Stimulated activated CD4-positive, alpha-beta T cell treated with anti-CD3 and anti-CD28 coated beads, Interleukin-2, amount 100 ng/mL, for 24 hours (primary cell): Measurements from ENCODE around the gene PLEKHH3.
A peak's percentile ranks its signal among the peaks of the same experiment; 100 is the strongest.

Experiments
- DNase-seq, 2 donors: peaks; one replicate each; pipeline ENCODE4 v3.0.0-alpha.2; 2020

Gene PLEKHH3, protein sequence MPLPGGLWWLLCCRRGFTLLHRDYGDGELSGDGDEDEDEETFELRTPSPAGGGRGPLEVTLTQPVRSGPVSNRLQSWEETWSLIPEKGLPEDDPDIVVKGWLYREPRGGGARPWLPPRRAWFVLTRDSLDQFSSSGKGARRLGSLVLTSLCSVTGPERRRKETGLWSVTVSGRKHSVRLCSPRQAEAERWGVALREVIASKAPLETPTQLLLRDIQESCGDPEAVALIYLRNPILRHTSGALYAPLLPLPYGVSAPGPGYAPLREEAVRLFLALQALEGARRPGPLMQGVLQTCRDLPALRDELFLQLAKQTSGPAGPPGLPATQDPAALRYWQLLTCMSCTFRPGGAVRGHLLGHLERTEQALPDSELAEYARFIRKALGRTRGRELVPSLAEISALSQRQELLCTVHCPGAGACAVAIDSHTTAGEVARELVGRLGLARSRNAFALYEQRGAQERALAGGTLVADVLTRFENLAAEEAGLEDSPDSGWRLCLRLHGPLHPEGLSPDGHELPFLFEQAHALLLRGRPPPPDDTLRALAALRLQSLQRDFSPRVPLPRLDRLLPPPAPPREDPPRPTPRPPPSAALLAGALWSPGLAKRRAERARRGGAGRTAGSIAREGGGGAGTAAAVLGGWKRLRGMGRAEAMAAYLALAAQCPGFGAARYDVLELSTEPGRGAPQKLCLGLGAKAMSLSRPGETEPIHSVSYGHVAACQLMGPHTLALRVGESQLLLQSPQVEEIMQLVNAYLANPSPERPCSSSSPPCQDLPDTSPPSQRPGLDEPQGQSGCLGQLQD

DNA sequence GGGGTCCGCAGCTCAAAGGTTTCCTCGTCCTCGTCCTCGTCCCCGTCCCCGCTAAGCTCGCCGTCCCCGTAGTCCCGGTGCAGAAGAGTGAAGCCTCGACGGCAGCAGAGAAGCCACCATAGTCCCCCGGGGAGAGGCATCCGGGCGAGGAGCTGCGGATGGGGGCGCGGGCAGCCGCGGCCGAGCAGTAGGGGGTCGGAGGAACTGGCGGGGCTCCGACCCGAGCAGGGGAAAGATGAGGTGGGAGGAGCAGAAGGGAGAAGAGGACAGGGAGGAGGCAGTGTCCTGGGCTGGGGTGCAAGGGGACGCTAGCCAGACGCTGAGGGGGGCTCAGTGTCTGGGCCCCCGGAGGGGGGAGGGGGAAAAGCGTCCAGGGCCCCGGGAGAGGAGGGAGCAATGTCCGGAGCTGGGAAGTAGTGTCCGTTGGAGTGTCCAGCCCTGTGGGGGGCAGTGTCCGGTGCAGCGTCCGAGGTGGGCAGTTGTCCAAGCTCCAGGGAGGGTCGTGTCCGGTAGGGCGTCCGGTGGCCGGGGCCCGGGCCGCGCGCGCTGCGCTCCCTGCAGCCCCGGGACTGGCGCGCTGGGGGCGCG is at the start of gene PLEKHH3:
PLEKHH3 (minus strand) TSS at position 571 of the 588 bp plus-strand sequence; CDS start at position 140, 431 bp downstream.
- DNase-seq, result no peak

DNA sequence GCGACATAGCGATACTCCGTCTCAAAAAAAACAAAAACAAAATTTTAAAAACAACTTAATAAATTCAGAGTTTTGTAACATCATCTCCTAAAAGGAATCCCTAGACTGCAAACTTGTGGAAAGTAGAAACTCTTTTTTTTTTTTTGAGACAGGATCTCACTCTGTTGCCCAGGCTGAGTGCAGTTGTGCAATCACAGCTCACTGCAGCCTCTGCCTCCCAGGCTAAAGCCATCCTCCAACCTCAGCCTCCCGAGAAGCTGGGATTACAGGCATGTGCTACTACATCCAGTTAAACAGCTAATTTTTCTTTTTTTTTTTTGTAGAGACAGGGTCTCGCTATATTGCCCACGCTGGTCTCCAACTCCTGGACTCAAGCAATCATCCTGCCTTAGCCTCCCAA is 48.3 kb upstream of the PLEKHH3 start:
- DNase-seq, result no peak

DNA sequence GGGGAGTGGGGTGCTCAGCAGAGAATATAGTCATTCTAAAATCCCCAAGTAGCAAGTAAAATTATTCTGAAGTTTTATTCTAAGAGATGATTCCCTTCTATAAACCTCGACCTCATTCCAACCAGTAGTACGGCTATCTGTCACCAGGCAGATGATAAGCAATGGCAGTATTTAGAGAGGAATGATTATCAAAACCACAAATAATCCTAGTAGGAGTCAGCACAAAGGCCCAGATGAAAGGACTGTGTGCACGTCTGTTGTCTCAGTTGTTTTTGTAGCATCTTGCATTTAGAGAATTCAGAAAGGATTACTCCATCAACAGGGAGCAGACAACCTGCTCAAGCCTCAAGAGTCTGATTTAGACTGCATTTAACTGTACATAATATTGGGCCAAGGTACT is 46.8 kb upstream of the PLEKHH3 start:
- DNase-seq, result no peak

DNA sequence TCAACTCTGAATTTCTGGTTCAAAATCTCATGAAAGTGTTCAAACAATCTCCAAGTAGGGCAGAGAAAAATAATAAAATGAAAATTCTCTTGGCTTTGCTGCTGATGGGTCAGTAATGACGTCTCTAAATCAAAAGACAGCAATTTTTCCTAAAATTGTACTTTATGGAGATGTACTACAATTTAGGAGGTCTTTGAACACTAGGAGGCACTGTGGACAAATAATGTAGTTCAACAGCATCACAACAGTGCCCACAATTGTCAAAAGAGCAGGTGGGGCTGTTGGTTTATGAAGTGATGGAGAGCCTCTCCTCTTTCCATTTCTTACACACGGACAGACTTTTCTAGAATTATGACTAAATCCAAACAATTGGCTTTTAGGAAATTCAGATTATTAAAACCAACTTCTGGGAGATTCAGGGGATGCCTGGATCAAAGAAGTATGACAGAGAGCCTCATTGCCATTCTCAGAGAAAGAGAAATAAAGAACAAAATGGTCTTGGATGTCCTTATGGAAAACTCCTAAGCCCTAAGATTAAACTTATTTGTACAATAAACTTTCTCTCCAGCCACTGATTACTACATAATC is 44.3 kb upstream of the PLEKHH3 start:
- DNase-seq, result peak in 1 of 2 donors; percentile 29

DNA sequence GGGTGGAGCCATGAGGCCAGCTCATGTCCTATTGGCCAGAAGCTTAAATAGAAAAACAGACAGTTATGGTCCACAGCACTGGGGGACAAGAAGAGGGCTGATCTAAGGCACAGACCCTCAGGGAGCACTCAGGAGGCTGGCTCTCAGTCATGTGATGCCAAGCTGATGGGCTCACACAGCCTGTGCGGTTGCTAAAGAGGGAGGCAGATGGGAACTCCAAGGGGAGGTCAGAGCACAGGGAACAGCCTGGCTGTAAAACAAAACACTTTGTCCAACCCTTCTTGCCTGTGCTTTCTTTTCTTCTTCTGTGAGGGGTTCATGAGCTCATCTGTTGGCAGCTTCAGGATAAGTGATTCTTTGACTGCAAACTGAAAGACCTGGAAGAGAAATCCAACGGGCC is 32.8 kb upstream of the PLEKHH3 start:
- DNase-seq, result no peak

DNA sequence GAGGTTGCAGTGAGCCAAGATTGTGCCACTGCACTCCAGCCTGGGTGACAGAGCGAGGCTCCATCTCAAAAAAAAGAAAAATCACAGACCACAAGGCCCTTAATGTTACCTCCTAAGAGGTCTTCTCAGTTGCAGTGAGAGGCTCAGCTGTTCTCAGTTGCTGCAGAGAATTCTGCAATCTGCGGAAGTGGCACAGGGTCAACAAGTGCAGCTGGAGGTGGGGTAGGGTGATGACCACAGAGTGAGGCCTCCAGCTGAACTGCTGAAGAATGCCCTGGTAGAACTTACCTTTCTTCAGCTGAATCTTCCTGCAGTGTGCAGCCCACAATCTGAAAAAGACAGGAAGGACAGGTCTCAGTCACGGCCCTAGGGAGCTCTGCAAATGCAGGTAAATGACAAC is 31.8 kb upstream of the PLEKHH3 start:
- DNase-seq, result no peak

DNA sequence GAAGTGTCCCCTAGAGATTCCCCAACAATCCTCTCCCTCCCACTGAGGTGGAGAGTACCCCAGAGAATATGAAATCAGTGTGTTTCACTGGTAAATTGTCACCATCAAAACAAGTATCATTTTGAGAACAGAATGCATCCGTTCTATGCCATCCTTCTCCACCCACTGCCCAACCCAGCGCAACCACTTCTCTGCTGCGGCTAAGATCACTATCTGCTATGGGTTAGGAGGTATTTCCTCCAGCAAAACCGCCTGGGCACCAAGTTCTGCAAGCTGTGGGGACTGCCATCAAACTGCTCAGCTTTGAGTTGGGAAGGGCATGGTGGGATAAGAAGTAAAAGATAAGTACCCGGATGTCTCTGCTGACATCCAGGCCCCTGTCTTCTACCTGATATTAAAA is 29.9 kb upstream of the PLEKHH3 start:
- peak; percentile 43 to 59 for DNase-seq

DNA sequence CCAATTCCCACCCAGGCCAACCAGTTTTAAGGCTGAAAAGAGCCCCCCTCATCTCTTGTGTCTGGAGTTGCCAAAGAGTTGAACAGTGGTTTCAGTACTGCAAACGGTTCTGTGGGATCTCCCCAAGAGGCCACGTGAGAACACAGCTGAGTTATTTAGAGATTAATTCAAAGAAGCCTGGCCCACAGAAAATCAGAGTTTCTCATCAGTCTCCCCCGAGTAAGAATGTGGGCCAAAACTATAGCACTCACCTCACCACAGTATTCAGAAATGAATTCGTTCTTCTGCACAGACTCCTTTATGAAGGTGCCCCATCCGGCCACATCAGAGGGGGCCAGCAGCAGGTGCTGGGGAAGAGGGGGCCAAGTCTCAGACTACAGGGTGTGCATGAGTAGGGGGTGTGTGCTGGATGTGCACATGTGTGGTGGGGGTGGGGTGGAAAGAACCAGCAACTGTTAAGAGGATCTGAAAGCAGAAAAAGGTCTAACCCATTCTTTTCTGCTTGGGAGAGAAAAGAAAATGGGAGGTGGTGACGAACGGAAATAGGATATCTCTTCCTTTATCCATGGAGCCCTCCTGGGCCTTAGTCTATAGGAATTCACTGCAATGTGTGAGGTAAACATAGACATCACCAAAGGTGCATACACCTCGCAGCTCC is 28.2 kb upstream of the PLEKHH3 start:
- peak in 1 of 2 donors; percentile 53 for DNase-seq

DNA sequence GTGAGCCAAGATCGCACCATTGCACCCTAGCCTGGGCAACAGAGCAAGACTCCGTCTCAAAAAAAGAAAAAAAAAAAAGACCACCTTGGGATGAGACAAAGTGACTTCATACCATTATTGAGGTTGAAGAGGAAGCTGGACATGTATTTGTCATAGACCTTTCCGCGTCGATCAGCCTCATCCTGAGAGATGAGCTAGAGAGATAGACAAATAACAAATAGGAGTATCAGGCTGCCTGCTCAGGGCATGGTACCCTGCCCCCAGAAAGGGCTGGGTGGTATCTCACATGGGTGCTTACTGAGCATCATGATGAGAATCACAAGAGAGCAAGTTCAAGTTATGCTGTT is 27.7 kb upstream of the PLEKHH3 start:
- DNase-seq, result no peak

DNA sequence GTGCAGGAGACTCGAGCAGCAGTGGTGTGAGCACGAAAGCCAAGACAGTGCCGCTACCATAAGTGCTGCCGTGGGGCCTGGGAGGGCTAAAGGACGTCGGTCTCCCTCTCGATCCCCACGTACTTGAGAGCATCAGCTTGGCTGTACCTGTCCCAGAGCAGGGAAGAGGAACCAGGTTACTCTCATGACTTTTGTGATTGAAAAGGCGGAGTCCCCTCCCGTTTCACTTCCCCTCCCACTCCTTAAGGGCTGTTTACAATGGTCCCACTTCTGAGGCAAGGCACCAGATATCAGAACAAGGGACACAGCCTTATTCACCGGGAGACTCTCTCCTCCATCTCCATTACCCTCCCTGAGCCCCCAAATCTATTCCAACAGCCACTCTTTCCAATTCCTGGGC is 25.7 kb upstream of the PLEKHH3 start:
- DNase-seq, result no peak

DNA sequence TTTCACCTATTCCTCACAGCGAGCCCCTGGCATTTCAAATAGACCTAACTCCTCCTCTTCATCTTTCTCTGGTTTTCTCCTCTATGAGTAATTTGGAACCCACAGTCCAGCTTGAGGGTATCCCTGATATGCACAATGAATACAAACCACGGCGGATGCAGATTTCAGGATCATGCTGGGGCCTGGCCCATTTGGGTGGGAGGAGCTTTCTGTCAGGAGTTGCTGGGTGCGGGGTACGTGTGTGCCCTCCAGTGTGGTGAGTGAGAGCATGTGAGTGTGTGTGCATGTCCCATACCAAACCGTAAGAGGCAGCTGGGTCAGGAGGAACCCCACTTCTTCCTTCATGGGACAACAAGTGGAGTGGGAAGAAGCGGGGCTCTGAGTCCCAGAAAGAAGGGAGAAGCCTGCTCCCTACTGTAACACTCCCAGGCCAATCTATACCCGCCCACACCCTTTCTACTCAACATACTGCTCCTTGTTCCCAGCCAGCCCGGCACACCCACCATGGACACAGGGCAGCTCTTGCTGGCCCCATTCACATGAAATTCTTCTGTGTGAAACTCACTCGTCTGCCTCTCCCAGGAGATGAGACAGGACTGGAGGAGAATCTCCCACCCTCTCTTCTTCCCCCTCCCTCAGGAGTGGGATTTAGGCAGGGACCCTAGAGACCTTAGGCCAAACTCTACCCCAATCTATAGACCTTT is 23.9 kb upstream of the PLEKHH3 start:
- no peak for DNase-seq

DNA sequence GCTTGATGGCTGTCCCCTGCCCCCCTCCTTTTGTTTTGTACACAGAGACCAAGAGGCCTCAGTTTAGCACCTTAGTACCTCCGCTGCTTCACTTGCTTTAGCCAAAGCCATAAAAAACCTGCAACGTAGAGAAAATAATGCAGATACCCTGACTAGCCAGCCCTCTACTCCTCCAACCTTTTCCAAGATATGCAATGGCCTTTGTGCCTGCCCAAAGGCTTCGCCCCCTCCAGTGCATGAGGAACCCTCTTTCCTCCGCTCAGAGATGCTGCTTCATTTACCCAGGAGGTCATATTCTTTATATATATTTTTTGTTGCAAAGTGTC is 22.6 kb upstream of the PLEKHH3 start:
- DNase-seq, result no peak

DNA sequence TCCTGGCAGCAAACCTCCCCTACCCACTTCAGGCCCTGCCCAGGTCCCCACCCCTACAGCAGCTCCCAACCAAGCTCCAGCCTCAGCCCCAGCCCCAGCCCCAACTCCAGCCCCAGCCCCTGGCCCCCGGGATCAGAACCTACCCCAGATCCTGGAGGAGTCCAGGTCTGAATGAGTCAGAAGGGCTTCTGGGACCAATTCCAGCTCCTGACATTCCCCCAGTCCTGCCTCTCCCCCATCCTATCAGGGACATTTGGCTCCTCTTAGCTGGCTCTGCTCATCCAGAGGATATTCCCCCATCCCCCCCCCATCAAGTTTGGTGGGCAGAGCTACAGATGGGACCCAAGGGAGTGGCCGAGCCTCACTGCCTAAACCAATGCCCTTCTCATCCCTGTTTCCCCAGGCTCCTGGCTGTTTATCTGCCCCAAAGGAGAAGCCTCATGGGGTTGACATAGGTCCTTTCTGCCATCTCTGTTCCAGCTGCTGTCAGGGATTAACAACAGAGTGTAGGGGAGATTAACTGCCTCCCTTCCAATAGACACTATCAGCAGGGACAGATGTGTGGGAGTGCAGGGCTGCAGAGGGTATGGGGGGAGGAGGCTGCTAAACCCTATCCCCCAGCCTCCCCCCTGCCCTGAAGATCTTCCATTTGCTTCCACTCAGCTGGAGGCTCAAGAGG is 22.1 kb upstream of the PLEKHH3 start:
- no peak for DNase-seq

DNA sequence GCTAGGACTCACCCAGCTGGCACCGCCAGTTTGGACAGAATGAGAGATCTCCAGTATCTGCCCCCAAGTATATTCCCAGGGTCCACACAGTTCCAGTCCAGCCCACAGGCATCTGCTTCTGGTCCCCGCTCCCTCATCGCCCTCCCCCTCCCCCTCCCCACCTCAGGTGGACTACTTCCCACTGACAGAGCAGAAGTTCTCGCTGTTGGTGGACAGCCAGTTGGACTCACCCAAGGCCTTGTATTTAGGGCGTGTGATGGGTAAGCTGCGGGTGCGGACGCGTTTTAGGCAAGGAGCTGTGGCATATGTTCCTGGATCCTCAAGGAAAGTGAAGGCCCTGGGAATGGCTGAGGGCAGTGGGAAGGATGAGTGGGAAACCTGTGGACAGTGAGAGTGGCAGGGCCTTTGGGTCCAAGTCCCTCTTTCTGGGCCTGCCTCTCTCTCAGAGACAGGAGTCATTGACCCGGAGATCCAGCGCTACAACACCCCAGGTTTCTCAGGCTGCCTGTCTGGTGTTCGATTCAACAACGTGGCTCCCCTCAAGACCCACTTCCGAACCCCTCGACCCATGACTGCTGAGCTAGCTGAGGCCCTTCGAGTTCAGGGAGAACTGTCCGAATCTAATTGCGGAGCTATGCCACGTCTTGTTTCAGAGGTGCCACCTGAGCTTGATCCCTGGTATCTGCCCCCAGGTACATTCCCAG is 20.5 kb upstream of the PLEKHH3 start:
- DNase-seq, result no peak

DNA sequence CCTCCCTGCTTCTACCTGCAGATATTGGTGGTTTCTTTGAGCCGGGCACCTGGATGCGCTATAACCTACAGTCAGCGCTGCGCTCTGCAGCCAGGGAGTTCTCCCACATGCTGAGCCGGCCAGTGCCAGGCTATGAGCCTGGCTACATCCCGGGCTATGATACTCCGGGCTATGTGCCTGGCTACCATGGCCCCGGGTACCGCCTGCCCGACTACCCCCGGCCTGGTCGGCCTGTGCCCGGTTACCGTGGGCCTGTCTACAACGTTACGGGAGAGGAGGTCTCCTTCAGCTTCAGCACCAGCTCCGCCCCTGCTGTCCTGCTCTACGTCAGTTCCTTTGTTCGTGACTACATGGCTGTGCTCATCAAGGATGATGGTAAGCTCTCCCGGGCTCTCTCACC is 18.7 kb upstream of the PLEKHH3 start:
- DNase-seq, result no peak

DNA sequence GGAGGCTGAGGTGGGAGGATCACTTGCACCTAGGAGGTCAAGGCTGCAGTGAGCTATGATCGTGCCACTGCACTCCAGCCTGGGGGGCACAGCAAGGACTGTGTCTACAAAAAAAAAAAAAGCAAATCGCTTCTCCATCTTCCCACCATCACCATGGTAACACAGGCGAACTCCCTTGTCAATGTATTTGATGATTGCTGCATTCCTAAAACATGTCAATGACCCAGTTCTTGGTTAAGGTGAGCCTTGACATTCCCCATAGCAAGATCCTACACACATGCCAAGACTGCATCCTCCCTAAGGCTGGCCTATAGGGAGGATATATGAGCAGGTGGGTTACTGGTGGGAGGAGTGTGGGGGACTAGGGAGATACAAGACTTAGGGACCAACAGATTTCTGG is 17.7 kb upstream of the PLEKHH3 start:
- DNase-seq, result no peak

DNA sequence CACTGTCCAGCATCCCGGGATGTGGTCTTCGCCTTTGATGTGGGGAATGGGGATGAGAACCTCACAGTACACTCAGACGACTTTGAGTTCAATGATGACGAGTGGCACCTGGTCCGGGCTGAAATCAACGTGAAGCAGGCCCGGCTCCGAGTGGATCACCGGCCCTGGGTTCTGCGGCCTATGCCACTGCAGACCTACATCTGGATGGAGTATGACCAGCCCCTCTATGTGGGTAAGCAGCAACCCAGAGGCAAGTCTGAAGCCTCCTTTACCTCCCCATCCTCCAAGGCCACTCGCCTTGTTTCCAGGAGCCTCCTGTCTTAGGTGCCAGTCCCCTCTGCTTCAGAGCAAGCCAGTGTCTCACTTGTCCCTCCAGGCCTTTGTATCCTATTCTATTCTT is 15.7 kb upstream of the PLEKHH3 start:
- DNase-seq, result no peak

DNA sequence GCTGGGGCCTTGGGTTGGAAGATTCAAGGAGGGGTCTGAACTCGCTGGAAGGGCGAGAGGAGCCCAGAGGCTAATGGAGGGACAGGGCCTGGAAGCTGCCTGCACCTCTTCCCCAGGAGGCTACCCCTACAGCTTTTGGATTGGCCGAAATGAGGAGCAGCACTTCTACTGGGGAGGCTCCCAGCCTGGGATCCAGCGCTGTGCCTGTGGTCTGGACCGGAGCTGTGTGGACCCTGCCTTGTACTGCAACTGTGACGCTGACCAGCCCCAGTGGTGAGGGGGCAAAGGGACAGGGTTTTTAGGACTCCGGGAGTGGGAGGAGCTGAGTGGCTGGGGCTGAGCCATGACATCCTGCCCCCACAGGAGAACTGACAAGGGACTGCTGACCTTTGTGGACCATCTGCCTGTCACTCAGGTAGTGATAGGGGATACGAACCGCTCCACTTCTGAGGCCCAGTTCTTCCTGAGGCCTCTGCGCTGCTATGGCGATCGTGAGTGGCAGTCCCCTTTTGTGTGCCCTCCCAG is 14.3 kb upstream of the PLEKHH3 start:
- DNase-seq, result no peak

DNA sequence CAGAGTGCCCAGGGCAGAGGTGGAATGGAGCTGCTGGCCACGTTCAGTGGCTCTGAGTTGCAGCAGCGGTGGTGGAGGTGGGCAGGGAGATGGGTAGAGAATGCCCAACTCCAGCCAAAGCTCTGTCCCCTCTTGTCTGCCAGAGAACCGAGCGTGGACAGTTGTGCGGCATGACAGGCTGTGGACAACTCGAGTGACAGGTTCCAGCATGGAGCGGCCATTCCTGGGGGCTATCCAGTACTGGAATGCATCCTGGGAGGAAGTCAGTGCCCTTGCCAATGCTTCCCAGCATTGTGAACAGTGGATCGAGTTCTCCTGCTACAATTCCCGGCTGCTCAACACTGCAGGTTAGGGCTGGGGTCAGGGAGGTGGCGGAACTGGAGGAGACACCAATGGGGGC is 13.8 kb upstream of the PLEKHH3 start:
- DNase-seq, result no peak

DNA sequence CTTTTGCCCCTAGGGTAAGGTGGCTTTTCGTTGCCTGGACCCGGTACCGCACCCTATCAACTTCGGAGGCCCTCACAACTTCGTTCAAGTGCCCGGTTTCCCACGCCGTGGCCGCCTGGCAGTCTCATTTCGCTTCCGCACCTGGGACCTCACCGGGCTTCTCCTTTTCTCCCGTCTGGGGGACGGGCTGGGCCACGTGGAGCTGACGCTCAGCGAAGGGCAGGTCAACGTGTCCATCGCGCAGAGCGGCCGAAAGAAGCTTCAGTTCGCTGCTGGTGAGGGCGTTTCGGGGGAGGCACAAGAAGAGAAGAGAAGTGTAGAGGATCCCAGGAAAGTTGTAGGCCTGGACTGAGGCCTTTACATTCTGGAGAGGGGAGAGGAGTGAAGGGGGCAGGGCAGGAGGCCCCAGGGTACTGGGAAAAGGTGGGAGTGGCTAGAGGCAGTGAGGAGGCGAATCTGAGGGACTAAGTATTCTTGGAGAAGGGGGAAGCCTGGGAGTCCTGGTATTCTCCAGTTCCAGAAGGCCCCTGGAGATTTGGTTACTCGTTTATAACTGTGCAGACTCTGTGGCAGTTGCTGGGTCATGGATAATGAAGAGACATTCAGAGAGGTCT is 11.0 kb upstream of the PLEKHH3 start:
- DNase-seq, result no peak
